ENCODE measurements around the gene NUDT8.
A peak's percentile ranks its signal among the peaks of the same experiment; 100 is the strongest.
"Not testable (repeated sequence)": the region's sequence is repeated elsewhere in the genome, so short reads cannot be mapped to it uniquely, and the experiment has no call there.

The NUDT8 gene

GRCh38 chr11:67627812-67628624 lies 1.7 kb downstream of the NUDT8 start:
- DNase-seq (ENCODE audit: low spot score) = no peak

GRCh38 chr11:67627441-67627811 lies 2.3 kb downstream of the NUDT8 start:
- no peak for DNase-seq (ENCODE audit: low spot score)

- no peak for DNase-seq (ENCODE audit: low spot score)
These were observed 2.8 kb downstream of the NUDT8 start for GRCh38 chr11:67626970-67627369.

- DNase-seq (ENCODE audit: low spot score) = not testable (repeated sequence)
These were observed 3.5 kb downstream of the NUDT8 start for GRCh38 chr11:67626131-67626833.

- DNase-seq (ENCODE audit: low spot score) = not testable (repeated sequence)
These were observed 5.9 kb downstream of the NUDT8 start for GRCh38 chr11:67623795-67624194.

GRCh38 chr11:67622905-67623304 lies 6.8 kb downstream of the NUDT8 start:
- DNase-seq (ENCODE audit: low spot score) = not testable (repeated sequence)

GRCh38 chr11:67621928-67622327 lies 7.8 kb downstream of the NUDT8 start:
- not testable (repeated sequence) for DNase-seq (ENCODE audit: low spot score)

GRCh38 chr11:67620621-67621020 lies 9.1 kb downstream of the NUDT8 start:
- not testable (repeated sequence) for DNase-seq (ENCODE audit: low spot score)

- not testable (repeated sequence) for DNase-seq (ENCODE audit: low spot score)
These were observed 9.8 kb downstream of the NUDT8 start for GRCh38 chr11:67619683-67620618.

- DNase-seq (ENCODE audit: low spot score) = not testable (repeated sequence)
These were observed 10.7 kb downstream of the NUDT8 start for GRCh38 chr11:67618901-67619659.

- DNase-seq (ENCODE audit: low spot score) = no peak
These were observed 12.3 kb downstream of the NUDT8 start for GRCh38 chr11:67617243-67617953.

- no peak for DNase-seq (ENCODE audit: low spot score)
These were observed 13.1 kb downstream of the NUDT8 start for GRCh38 chr11:67616431-67617242.

- DNase-seq (ENCODE audit: low spot score) = no peak
These were observed 13.9 kb downstream of the NUDT8 start for GRCh38 chr11:67615728-67616430.

- peak; percentile 43 for DNase-seq (ENCODE audit: low spot score)
These were observed 14.7 kb downstream of the NUDT8 start for GRCh38 chr11:67614730-67615714.

- peak; percentile 65 for DNase-seq (ENCODE audit: low spot score)
These were observed 15.6 kb downstream of the NUDT8 start for GRCh38 chr11:67613960-67614715.

- no peak for DNase-seq (ENCODE audit: low spot score)
These were observed 16.3 kb downstream of the NUDT8 start for GRCh38 chr11:67613313-67613959.

GRCh38 chr11:67612751-67613150 lies 17.0 kb downstream of the NUDT8 start:
- no peak for DNase-seq (ENCODE audit: low spot score)

Data from hematopoietic multipotent progenitor cell treated with erythropoietin and hydrocortisone succinate and interleukin-3 and kit ligand, for 15 days (in vitro differentiated cells).